ENCODE measurements around the gene DNAJC4.

Gene DNAJC4

DNA sequence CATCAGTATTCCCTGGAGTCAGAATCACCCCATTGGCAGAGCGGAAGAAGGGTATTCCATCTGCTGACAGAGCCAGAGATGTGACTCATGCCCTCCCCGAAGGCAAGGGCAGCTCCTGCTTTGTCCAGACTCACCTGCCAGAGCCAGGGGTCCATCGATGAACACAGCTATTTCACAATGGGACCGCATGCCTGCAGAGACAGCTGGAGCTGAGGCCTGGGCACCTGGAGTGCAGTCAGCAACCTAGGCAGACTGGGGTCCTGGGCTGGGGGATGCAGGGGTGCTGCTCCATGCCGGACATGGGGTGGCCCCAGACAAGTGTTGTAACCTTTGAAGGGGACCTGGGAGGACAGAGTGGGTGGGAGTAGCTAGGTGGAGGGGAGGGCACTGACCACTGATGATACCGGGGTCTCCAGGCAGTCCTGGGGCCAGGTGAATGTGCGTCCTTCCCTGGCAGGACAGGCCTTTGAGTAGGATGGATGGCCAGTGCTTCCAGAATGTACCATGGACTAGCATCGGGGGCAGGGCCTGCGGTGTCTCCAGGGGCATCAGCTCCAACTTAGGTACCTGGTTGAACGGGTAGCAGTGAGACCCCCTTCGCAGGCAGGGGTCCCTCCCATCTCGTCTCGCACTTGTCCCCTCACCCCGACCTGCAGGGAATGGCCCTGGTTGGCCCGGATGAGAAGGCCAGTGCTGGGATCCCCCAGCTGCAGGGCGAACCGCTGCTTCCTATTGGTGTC lies 6.0 kb upstream of the DNAJC4 start:
- TF ChIP-seq FOXP2 (optimal IDR thresholded peaks at IDR 0.05; ENCODE audit: borderline replicate concordance, extremely low read depth, extremely low read length, insufficient read depth) (no peak), TAF1 (IDR thresholded peaks at IDR 0.05; ENCODE audit: borderline replicate concordance, insufficient read depth, low read length) (no peak), SIN3A (IDR thresholded peaks at IDR 0.05; ENCODE audit: borderline replicate concordance, insufficient read depth, low read length) (no peak), POLR2AphosphoS5 (IDR thresholded peaks at IDR 0.05; ENCODE audit: low read depth, low read length) (no peak)
- TF ChIP-seq, protein P1, sequence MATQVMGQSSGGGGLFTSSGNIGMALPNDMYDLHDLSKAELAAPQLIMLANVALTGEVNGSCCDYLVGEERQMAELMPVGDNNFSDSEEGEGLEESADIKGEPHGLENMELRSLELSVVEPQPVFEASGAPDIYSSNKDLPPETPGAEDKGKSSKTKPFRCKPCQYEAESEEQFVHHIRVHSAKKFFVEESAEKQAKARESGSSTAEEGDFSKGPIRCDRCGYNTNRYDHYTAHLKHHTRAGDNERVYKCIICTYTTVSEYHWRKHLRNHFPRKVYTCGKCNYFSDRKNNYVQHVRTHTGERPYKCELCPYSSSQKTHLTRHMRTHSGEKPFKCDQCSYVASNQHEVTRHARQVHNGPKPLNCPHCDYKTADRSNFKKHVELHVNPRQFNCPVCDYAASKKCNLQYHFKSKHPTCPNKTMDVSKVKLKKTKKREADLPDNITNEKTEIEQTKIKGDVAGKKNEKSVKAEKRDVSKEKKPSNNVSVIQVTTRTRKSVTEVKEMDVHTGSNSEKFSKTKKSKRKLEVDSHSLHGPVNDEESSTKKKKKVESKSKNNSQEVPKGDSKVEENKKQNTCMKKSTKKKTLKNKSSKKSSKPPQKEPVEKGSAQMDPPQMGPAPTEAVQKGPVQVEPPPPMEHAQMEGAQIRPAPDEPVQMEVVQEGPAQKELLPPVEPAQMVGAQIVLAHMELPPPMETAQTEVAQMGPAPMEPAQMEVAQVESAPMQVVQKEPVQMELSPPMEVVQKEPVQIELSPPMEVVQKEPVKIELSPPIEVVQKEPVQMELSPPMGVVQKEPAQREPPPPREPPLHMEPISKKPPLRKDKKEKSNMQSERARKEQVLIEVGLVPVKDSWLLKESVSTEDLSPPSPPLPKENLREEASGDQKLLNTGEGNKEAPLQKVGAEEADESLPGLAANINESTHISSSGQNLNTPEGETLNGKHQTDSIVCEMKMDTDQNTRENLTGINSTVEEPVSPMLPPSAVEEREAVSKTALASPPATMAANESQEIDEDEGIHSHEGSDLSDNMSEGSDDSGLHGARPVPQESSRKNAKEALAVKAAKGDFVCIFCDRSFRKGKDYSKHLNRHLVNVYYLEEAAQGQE (IDR thresholded peaks at IDR 0.05; ENCODE audit: insufficient read depth in 1 of 2, low read depth in 2 of 2, low read length in 2 of 2), result no peak

DNA sequence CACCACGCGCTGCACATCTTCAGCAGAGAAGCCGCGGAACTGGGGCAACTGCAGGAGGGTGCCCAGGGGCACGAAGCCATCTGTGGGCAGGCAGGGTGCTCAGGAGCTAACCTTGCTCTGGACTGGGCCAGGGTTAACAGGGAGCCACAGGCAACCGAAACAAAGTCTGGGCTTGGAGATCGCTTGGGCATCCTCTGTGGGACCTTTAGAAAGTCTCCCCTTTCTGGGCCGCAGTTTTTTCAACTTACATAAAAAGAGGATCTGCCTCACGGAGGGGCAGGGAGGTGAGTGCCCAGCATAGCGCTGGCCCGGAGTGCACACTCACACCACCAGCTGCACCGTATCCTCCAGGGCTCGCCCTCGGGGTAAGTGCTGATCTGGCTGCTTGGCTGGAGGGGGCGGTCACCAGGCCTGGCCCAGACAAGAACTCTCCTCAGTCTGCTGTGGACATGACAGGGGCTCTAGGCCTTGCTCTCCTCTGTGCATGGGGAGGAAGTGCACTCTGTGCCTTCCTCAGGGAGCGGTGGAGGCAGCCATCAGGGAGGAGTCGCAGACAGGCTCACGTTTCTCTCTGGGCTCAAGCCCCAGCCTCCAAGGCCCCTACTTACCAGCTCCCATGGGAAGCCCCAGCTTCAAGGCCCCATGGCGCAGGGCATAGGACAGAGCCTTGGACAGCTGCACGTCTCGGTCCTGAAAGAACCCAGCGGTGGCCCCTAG lies 5.3 kb upstream of the DNAJC4 start:
- TF ChIP-seq, protein P1 (IDR thresholded peaks at IDR 0.05; ENCODE audit: insufficient read depth in 1 of 2, low read depth in 2 of 2, low read length in 2 of 2), result no peak
- TF ChIP-seq TAF1 (IDR thresholded peaks at IDR 0.05; ENCODE audit: borderline replicate concordance, insufficient read depth, low read length) (no peak), FOXP2 (optimal IDR thresholded peaks at IDR 0.05; ENCODE audit: borderline replicate concordance, extremely low read depth, extremely low read length, insufficient read depth) (no peak), POLR2AphosphoS5 (IDR thresholded peaks at IDR 0.05; ENCODE audit: low read depth, low read length) (no peak), SIN3A (IDR thresholded peaks at IDR 0.05; ENCODE audit: borderline replicate concordance, insufficient read depth, low read length) (no peak)

DNA sequence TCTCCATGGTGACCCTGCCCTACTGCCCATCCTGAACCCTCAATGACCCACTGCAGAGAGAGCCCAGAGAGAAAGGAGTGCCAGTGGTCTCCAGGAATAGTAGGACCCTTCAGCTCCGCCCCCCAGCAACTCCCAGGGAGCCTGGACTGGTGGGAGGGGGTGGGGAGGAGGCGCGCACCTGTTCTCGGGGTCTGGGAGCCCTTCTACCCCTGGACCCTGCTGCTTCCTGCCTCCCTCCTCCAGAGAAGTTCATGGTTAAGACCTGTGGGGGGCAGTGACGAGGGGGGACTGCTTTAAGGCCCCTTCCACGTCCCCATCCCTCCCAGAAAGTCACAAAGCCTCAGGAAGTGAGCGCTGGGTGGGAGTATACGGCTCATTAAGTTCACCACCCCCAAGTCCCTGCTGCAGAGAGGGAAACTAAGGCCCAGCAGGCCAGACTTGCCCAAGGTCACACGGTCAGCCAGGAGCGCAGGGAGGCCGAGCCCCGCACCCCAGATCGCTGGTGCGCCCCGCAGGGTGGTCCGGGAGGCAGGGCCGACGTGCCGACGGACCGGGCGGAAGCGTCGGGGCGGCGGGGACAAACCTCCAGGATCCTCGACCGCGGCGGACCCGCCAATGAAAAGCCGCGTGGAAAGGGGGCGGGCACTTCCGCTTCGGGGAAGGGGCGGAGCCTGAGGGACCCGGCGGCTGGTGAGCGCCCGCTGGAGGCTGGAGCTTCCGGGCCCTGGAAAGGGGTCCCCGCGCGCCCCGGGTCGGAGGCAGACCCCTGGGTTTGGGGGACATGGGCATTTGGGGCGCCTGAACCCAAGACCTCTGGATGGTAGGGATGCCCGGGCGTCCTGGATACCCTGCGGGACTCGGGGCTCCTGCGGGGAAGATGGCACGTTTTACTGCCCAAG lies 4.5 kb upstream of the DNAJC4 start, which contains the start of the genes NUDT22 and TRPT1:
TSS of gene NUDT22 (plus strand) at position 667 of the 899 bp plus-strand sequence. CDS start 379 bp downstream, outside the sequence.
TSS of gene TRPT1 (minus strand) at position 579 of the 899 bp plus-strand sequence. CDS start at position 253, 326 bp downstream.
- TF ChIP-seq TAF1 (IDR thresholded peaks at IDR 0.05; ENCODE audit: borderline replicate concordance, insufficient read depth, low read length), result peak; percentile 71; the same call in 1 of the 2 replicates
- TF ChIP-seq, protein P1 (IDR thresholded peaks at IDR 0.05; ENCODE audit: insufficient read depth in 1 of 2, low read depth in 2 of 2, low read length in 2 of 2), result no peak; a peak in 1 of 4 replicates
- peak; percentile 77; the same call in 1 of the 2 replicates for TF ChIP-seq POLR2AphosphoS5 (IDR thresholded peaks at IDR 0.05; ENCODE audit: low read depth, low read length)
- 0 out of 2 replicates have a peak, but pooled peaks have one; percentile 12 for TF ChIP-seq SIN3A (IDR thresholded peaks at IDR 0.05; ENCODE audit: borderline replicate concordance, insufficient read depth, low read length)

DNA sequence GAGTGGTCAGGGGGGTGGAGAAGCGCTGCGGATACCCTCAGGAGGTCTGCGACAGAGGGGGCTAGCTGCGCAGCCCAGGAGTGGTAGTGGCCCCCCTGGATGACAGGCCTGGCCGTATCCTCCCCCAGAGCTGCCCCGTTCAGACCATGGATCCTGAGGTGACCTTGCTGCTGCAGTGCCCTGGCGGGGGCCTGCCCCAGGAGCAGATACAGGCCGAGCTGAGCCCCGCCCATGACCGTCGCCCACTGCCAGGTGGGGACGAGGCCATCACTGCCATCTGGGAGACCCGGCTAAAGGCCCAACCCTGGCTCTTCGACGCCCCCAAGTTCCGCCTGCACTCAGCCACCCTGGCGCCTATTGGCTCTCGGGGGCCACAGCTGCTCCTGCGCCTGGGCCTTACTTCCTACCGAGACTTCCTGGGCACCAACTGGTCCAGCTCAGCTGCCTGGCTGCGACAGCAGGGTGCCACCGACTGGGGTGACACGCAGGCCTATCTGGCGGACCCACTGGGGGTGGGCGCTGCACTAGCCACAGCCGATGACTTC lies 3.8 kb upstream of the DNAJC4 start:
- TF ChIP-seq TAF1 (IDR thresholded peaks at IDR 0.05; ENCODE audit: borderline replicate concordance, insufficient read depth, low read length) (no peak), FOXP2 (optimal IDR thresholded peaks at IDR 0.05; ENCODE audit: borderline replicate concordance, extremely low read depth, extremely low read length, insufficient read depth) (no peak), SIN3A (IDR thresholded peaks at IDR 0.05; ENCODE audit: borderline replicate concordance, insufficient read depth, low read length) (no peak), POLR2AphosphoS5 (IDR thresholded peaks at IDR 0.05; ENCODE audit: low read depth, low read length) (no peak)
- TF ChIP-seq, protein P1 (IDR thresholded peaks at IDR 0.05; ENCODE audit: insufficient read depth in 1 of 2, low read depth in 2 of 2, low read length in 2 of 2), result no peak
